ENCODE results near the gene SEC61B. TPM values are rescaled to one million over a fixed set of nuclear protein-coding genes. Genes with fewer than 3 reads are reported as not detected.

SEC61B gene
- total RNA-seq, 4 donors from 2014 or later = 12.8 to 244 (median 70.1) TPM

DNA sequence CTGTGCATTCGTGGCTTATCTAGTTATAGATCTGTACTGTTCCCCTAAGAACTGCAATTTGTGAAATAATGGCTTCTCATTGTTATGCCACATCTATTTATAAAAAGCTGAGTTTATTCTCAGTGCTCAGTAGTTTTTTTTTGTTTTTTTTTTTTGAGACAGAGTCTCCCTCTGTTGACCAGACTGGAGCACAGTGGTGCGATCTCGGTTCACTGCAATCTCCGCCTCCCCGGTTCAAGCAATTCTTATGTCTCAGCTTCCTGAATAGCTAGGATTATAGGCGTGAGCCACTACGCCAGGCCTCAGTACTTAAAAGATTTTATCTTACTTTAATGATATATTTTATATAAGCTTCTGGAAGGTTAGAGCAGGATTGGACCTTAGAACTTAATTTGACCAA, 19.0 kb downstream of the SEC61B start:
- no peak for TF ChIP-seq POLR2A (IDR thresholded peaks at IDR 0.05)
- TF ChIP-seq, protein P1, sequence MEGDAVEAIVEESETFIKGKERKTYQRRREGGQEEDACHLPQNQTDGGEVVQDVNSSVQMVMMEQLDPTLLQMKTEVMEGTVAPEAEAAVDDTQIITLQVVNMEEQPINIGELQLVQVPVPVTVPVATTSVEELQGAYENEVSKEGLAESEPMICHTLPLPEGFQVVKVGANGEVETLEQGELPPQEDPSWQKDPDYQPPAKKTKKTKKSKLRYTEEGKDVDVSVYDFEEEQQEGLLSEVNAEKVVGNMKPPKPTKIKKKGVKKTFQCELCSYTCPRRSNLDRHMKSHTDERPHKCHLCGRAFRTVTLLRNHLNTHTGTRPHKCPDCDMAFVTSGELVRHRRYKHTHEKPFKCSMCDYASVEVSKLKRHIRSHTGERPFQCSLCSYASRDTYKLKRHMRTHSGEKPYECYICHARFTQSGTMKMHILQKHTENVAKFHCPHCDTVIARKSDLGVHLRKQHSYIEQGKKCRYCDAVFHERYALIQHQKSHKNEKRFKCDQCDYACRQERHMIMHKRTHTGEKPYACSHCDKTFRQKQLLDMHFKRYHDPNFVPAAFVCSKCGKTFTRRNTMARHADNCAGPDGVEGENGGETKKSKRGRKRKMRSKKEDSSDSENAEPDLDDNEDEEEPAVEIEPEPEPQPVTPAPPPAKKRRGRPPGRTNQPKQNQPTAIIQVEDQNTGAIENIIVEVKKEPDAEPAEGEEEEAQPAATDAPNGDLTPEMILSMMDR (IDR thresholded peaks at IDR 0.05) = no peak
- no peaks in the 10 kb centered on the region for H3K9me3 ChIP-seq

DNA sequence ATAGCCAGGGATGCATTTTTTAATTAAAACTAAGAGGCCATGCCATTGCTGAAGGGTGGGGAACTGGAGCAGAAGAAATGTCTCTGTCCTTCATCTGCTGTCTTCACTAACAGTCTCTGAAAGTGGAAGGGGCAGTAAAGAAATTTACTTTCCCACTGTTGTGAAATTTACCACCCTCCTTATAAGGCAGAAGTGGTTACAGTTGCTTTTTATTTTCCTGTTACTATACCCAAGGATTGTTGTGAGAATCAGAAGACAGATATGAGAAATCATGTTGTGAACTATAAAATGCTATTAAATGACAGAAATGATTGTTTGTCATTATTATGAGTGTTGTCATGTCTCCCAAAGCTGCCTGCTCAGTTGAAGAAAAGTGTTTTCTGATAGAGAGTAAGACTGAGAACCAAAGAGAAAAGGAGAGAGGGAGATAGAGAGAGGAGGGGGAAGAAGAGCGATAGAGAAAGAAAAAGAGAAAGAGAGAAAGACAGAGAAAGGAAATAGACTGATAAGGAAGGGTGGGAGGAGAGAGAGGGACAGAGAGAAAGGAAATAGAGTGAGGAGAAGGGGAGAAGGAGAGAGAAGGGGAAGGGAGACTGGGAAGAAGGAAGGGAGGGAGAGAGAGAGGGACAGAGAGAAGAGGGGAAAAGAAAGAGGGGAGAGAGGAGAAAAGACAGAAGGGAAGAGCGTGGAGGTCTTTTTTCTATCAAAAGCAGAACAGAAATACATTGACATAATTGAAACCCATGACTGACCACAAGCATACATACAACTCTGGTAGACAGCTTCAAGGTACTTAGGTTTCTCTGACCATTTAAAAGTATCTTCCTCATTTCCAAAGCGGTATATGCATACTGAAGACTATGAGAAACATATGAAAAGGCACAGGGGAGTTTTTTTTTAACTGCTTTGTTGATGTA, 22.5 kb downstream of the SEC61B start:
- DNase-seq = no peak
- H3K36me3 ChIP-seq = no peaks in the 10 kb centered on the region
- no peak for TF ChIP-seq POLR2A (IDR thresholded peaks at IDR 0.05)
- TF ChIP-seq, protein P1 (IDR thresholded peaks at IDR 0.05) = no peak
- no peak overlapping the region for H3K4me3 ChIP-seq
- H3K27me3 ChIP-seq = no peaks in the 10 kb centered on the region
- H3K4me1 ChIP-seq = no peaks in the 10 kb centered on the region
- H3K27ac ChIP-seq = no peak overlapping the region
- H3K9me3 ChIP-seq = no peaks in the 10 kb centered on the region
- intact Hi-C loops (cut with DNase I; ENCODE audit: low total_unique reads) = no loop called here

More for the DNA sequence above, 19.0 kb downstream of the SEC61B start:
- Histone ChIP-seq H3K4me3 (no peak overlapping the region), H3K27me3 (no peaks in the 10 kb centered on the region), H3K36me3 (no peaks in the 10 kb centered on the region), H3K4me1 (no peaks in the 10 kb centered on the region), H3K27ac (no peak overlapping the region)
- DNase-seq = no peak
- intact Hi-C loops (cut with DNase I; ENCODE audit: low total_unique reads) = no loop called here

DNA sequence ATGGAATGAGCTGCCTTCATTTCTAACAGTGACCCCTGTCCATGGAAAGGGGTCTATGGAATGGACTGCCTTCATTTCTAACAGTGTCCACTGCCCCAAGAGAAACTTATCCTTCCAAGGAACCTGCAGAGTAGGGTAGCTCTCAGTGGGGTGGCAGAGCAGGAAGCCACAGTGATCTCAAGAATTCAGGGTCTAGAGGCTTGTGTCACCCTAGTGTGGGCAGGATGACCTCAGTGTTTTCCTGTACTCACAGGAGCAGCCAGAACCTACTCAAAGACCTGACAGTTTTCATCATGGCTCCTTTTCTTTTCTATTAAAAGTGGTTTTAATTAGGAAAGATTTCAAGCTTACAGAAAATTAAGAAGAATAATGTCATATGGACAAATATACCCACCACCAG, 27.5 kb downstream of the SEC61B start:
- Histone ChIP-seq H3K4me1 (no peaks in the 10 kb centered on the region), H3K36me3 (no peaks in the 10 kb centered on the region), H3K27ac (no peak overlapping the region), H3K9me3 (no peaks in the 10 kb centered on the region), H3K27me3 (no peaks in the 10 kb centered on the region), H3K4me3 (no peak overlapping the region)
- DNase-seq = no peak
- intact Hi-C loops (cut with DNase I; ENCODE audit: low total_unique reads) = no loop called here
- TF ChIP-seq, protein P1 (IDR thresholded peaks at IDR 0.05) = no peak
- TF ChIP-seq POLR2A (IDR thresholded peaks at IDR 0.05) = no peak

DNA sequence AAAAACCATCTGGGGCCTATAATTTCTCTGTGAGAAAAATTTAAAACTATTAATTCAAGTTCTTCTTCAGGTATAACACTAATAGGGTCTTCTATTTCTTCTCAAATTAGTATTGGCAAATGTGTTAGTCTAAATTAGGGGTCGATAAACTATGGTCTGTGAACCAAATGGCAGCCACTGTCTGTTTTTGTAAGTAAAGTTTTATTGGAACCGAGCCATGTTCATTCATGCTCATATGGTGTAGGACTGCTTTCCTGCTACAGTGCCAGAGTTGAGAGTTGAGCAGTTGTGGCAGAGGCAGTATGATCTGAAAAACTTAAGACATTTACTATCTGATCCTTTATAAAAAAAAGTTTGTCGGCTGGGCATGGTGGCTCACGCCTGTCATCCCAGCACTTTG, 29.1 kb downstream of the SEC61B start:
- intact Hi-C loops (cut with DNase I; ENCODE audit: low total_unique reads) = no loop called here
- Histone ChIP-seq H3K4me1 (no peaks in the 10 kb centered on the region), H3K27ac (no peak overlapping the region), H3K27me3 (no peaks in the 10 kb centered on the region), H3K36me3 (no peaks in the 10 kb centered on the region), H3K9me3 (no peaks in the 10 kb centered on the region), H3K4me3 (no peak overlapping the region)
- TF ChIP-seq, protein P1 (IDR thresholded peaks at IDR 0.05) = no peak
- TF ChIP-seq POLR2A (IDR thresholded peaks at IDR 0.05) = no peak
- no peak for DNase-seq

DNA sequence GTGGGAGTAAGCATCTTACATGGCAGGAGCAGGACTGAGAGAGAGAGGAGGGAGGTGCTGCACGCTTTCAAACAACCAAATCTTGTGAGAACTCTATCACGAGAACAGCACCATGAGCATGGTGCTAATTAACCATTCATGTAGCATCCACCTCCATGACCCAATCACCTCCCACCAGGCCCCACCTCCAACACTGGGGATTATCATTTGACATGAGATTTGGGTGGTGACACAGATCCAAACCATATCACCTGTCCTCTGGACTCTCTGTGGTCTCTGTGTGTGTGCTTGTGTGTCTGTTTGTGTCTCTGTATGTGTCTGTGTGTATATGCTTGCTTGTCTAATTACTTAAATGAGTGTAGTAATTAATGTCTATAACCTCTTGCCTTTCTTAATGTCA, 31.1 kb downstream of the SEC61B start:
- no peak overlapping the region for H3K4me3 ChIP-seq
- no peaks in the 10 kb centered on the region for H3K36me3 ChIP-seq
- H3K9me3 ChIP-seq = no peaks in the 10 kb centered on the region
- no peak overlapping the region for H3K27ac ChIP-seq
- no peaks in the 10 kb centered on the region for H3K4me1 ChIP-seq
- no peak for DNase-seq
- H3K27me3 ChIP-seq = no peaks in the 10 kb centered on the region
- TF ChIP-seq, protein P1 (IDR thresholded peaks at IDR 0.05) = no peak
- TF ChIP-seq POLR2A (IDR thresholded peaks at IDR 0.05) = no peak
- intact Hi-C loops (cut with DNase I; ENCODE audit: low total_unique reads) = no loop called here

Data from uterus (tissue), 4 donors.